ENCODE measurements around the gene PARD3B.
A peak's percentile ranks its signal among the peaks of the same experiment; 100 is the strongest.

PARD3B gene

GRCh38 chr2:205456682-205457081, 911.4 kb downstream of the PARD3B start:
- H3K27ac ChIP-seq (ENCODE audit: low read length) = no peak overlapping the region
- H3K27me3 ChIP-seq (ENCODE audit: control insufficient read depth, insufficient read depth, low read length) = no peaks in the 10 kb centered on the region
- H3K36me3 ChIP-seq (ENCODE audit: control insufficient read depth, low read depth, low read length) = no peaks in the 10 kb centered on the region
- no peak overlapping the region for H3K4me3 ChIP-seq (ENCODE audit: low read length)
- peaks cover 8% of the 10 kb centered on the region for H3K4me1 ChIP-seq (ENCODE audit: control insufficient read depth, low read depth, low read length)
- H3K9ac ChIP-seq (ENCODE audit: low read length) = no peak overlapping the region
- H3K9me3 ChIP-seq (ENCODE audit: control insufficient read depth, low read depth, low read length) = no peaks in the 10 kb centered on the region

DNA sequence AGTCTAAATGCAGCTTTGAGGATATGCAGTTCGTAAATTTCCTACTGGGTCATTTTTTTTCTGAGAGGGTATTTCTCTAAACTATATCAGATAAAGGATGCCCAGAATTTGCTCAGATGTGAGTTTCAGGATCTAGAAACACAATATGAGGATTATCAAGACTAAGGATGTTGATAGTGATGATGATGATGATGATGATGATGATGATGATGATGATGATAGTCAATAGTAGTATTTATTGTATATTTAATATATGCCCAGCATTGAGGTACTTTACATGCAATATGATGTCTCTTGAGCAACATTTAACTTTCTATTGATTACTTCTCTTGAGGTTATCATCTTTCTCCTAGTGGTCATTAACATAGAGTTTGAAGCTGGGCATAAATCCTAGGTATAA, 914.9 kb downstream of the PARD3B start:
- H3K4me3 ChIP-seq (ENCODE audit: low read length) = no peak overlapping the region
- H3K9ac ChIP-seq (ENCODE audit: low read length) = no peak overlapping the region
- no peaks in the 10 kb centered on the region for H3K27me3 ChIP-seq (ENCODE audit: control insufficient read depth, insufficient read depth, low read length)

GRCh38 chr2:205461169-205461568, 915.9 kb downstream of the PARD3B start:
- Histone ChIP-seq H3K4me3 (ENCODE audit: low read length) (no peak overlapping the region), H3K4me1 (ENCODE audit: control insufficient read depth, low read depth, low read length) (peaks cover 36% of the 10 kb centered on the region), H3K27me3 (ENCODE audit: control insufficient read depth, insufficient read depth, low read length) (no peaks in the 10 kb centered on the region), H3K36me3 (ENCODE audit: control insufficient read depth, low read depth, low read length) (no peaks in the 10 kb centered on the region), H3K27ac (ENCODE audit: low read length) (no peak overlapping the region), H3K9me3 (ENCODE audit: control insufficient read depth, low read depth, low read length) (no peaks in the 10 kb centered on the region), H3K9ac (ENCODE audit: low read length) (no peak overlapping the region)

More for the DNA sequence above, 914.9 kb downstream of the PARD3B start:
- Histone ChIP-seq H3K36me3 (ENCODE audit: control insufficient read depth, low read depth, low read length) (no peaks in the 10 kb centered on the region), H3K4me1 (ENCODE audit: control insufficient read depth, low read depth, low read length) (peaks cover 27% of the 10 kb centered on the region), H3K27ac (ENCODE audit: low read length) (no peak overlapping the region), H3K9me3 (ENCODE audit: control insufficient read depth, low read depth, low read length) (no peaks in the 10 kb centered on the region)

DNA sequence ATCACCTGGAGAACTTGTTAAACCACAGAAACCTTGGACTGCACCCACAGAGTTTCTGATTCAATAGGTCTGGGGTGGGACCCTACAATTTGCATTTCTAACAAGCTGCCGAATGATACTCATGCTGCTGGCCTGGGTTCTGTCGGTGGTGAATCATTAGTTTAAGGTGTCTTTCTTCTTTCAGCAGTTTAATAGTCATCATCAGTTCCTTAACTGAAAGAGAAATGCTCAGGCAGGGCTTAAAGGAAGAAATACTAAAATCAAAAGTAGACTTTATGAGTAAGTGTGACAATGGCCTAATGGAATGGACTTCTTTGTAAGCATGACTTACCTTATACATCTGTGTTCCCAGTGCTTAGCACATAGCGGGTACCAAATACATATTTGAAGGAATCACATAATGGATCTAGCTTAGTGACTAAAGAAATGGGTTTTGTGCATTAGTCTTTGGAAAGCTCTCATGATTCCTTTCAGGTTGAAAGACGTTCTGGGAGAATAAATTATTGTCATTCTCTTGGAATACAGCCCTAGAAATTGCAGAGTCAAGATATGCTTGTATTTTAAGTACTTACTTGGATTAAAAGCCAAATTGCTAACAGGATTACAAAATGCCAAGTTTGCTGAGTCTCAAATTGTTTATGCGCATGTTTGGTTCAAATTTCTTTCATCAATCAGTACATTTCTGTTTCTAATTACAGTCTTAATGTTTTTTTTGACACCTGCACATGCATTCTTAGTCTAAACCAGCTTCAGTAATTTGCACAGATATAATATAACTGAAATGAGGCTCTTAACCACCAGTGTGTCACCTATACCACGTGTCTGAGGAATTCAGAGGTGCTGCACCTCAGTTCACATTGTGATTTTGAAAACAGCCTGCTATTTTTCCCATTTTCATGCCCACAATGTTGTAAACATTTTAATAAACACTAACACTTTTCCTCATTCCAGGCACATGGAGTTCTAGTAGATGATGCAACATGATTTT, 916.7 kb downstream of the PARD3B start:
- Histone ChIP-seq H3K4me1 (ENCODE audit: control insufficient read depth, low read depth, low read length) (peaks cover 44% of the 10 kb centered on the region), H3K9me3 (ENCODE audit: control insufficient read depth, low read depth, low read length) (no peaks in the 10 kb centered on the region), H3K27ac (ENCODE audit: low read length) (no peak overlapping the region), H3K9ac (ENCODE audit: low read length) (no peak overlapping the region), H3K27me3 (ENCODE audit: control insufficient read depth, insufficient read depth, low read length) (no peaks in the 10 kb centered on the region), H3K36me3 (ENCODE audit: control insufficient read depth, low read depth, low read length) (no peaks in the 10 kb centered on the region), H3K4me3 (ENCODE audit: low read length) (no peak overlapping the region)

- Histone ChIP-seq H3K4me1 (ENCODE audit: control insufficient read depth, low read depth, low read length) (peaks cover 47% of the 10 kb centered on the region), H3K27me3 (ENCODE audit: control insufficient read depth, insufficient read depth, low read length) (no peaks in the 10 kb centered on the region), H3K4me3 (ENCODE audit: low read length) (no peak overlapping the region), H3K9me3 (ENCODE audit: control insufficient read depth, low read depth, low read length) (no peaks in the 10 kb centered on the region), H3K9ac (ENCODE audit: low read length) (no peak overlapping the region), H3K36me3 (ENCODE audit: control insufficient read depth, low read depth, low read length) (no peaks in the 10 kb centered on the region), H3K27ac (ENCODE audit: low read length) (no peak overlapping the region)
Measured at GRCh38 chr2:205462681-205463345, 917.5 kb downstream of the PARD3B start.

- Histone ChIP-seq H3K4me3 (ENCODE audit: low read length) (no peak overlapping the region), H3K27ac (ENCODE audit: low read length) (no peak overlapping the region), H3K4me1 (ENCODE audit: control insufficient read depth, low read depth, low read length) (peaks cover 47% of the 10 kb centered on the region), H3K9ac (ENCODE audit: low read length) (no peak overlapping the region), H3K27me3 (ENCODE audit: control insufficient read depth, insufficient read depth, low read length) (no peaks in the 10 kb centered on the region), H3K36me3 (ENCODE audit: control insufficient read depth, low read depth, low read length) (no peaks in the 10 kb centered on the region), H3K9me3 (ENCODE audit: control insufficient read depth, low read depth, low read length) (no peaks in the 10 kb centered on the region)
Measured at GRCh38 chr2:205463466-205464025, 918.3 kb downstream of the PARD3B start.

GRCh38 chr2:205464681-205465080, 919.4 kb downstream of the PARD3B start:
- H3K4me1 ChIP-seq (ENCODE audit: control insufficient read depth, low read depth, low read length) = peaks cover 47% of the 10 kb centered on the region
- H3K9ac ChIP-seq (ENCODE audit: low read length) = no peak overlapping the region
- no peaks in the 10 kb centered on the region for H3K27me3 ChIP-seq (ENCODE audit: control insufficient read depth, insufficient read depth, low read length)
- H3K36me3 ChIP-seq (ENCODE audit: control insufficient read depth, low read depth, low read length) = no peaks in the 10 kb centered on the region
- H3K4me3 ChIP-seq (ENCODE audit: low read length) = no peak overlapping the region
- no peak overlapping the region for H3K27ac ChIP-seq (ENCODE audit: low read length)
- H3K9me3 ChIP-seq (ENCODE audit: control insufficient read depth, low read depth, low read length) = no peaks in the 10 kb centered on the region

- H3K4me3 ChIP-seq (ENCODE audit: low read length) = no peak overlapping the region
- no peaks in the 10 kb centered on the region for H3K36me3 ChIP-seq (ENCODE audit: control insufficient read depth, low read depth, low read length)
- H3K27me3 ChIP-seq (ENCODE audit: control insufficient read depth, insufficient read depth, low read length) = no peaks in the 10 kb centered on the region
- H3K9me3 ChIP-seq (ENCODE audit: control insufficient read depth, low read depth, low read length) = no peaks in the 10 kb centered on the region
- H3K27ac ChIP-seq (ENCODE audit: low read length) = no peak overlapping the region
- no peak overlapping the region for H3K9ac ChIP-seq (ENCODE audit: low read length)
- H3K4me1 ChIP-seq (ENCODE audit: control insufficient read depth, low read depth, low read length) = peaks cover 52% of the 10 kb centered on the region
Measured at GRCh38 chr2:205465791-205466190, 920.5 kb downstream of the PARD3B start.

DNA sequence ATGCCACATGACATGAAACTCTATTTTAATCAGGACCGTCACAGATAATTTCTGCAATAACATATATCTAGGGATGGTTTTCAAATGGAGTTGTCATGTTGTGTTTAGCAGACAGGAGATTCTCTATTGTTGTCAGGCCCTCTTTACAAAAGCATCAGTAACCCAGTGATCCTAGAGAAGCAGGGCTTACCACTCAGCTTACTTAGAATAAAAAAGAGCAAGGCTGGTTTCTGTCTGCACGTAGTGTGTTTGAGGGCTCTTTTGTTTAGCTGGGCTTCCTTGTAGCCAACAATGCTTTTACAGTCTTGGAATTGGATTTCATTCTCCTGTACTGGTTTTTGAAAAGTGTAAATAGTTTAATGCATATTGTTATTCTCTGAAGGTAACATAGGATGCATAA, 926.5 kb downstream of the PARD3B start:
- Histone ChIP-seq H3K4me1 (ENCODE audit: control insufficient read depth, low read depth, low read length) (peaks cover 19% of the 10 kb centered on the region), H3K36me3 (ENCODE audit: control insufficient read depth, low read depth, low read length) (no peaks in the 10 kb centered on the region), H3K27ac (ENCODE audit: low read length) (peak overlapping the region; percentile 33), H3K9ac (ENCODE audit: low read length) (no peak overlapping the region), H3K4me3 (ENCODE audit: low read length) (no peak overlapping the region), H3K27me3 (ENCODE audit: control insufficient read depth, insufficient read depth, low read length) (no peaks in the 10 kb centered on the region), H3K9me3 (ENCODE audit: control insufficient read depth, low read depth, low read length) (no peaks in the 10 kb centered on the region)

DNA sequence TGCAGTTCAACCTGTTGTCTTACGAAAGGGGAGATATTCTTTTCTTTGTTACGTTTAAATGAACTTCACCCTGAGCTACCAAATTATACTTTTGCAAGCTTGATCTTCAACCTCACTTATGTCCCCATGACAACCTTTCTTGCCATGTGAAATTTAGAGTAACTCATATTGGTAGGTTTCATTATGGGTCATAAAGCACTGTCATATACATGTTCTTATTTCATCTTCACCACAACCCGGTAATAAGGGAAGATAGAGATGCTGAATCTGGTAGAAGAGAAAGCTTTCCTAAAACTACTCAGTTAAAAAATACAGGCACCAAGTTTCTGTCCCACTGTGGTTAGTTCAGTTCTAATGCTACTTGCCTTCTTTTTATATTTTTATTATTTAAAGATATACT, 928.5 kb downstream of the PARD3B start:
- Histone ChIP-seq H3K9ac (ENCODE audit: low read length) (no peak overlapping the region), H3K27me3 (ENCODE audit: control insufficient read depth, insufficient read depth, low read length) (no peaks in the 10 kb centered on the region), H3K27ac (ENCODE audit: low read length) (no peak overlapping the region), H3K4me1 (ENCODE audit: control insufficient read depth, low read depth, low read length) (peaks cover 14% of the 10 kb centered on the region), H3K9me3 (ENCODE audit: control insufficient read depth, low read depth, low read length) (no peaks in the 10 kb centered on the region), H3K36me3 (ENCODE audit: control insufficient read depth, low read depth, low read length) (no peaks in the 10 kb centered on the region), H3K4me3 (ENCODE audit: low read length) (no peak overlapping the region)

- Histone ChIP-seq H3K27me3 (ENCODE audit: control insufficient read depth, insufficient read depth, low read length) (no peaks in the 10 kb centered on the region), H3K4me3 (ENCODE audit: low read length) (no peak overlapping the region), H3K36me3 (ENCODE audit: control insufficient read depth, low read depth, low read length) (no peaks in the 10 kb centered on the region), H3K9ac (ENCODE audit: low read length) (no peak overlapping the region), H3K4me1 (ENCODE audit: control insufficient read depth, low read depth, low read length) (peaks cover 14% of the 10 kb centered on the region), H3K27ac (ENCODE audit: low read length) (no peak overlapping the region), H3K9me3 (ENCODE audit: control insufficient read depth, low read depth, low read length) (no peaks in the 10 kb centered on the region)
Measured at GRCh38 chr2:205474741-205475415, 929.6 kb downstream of the PARD3B start.

Measured in iPS-18a (cell line).